GM12878 (cell line): ENCODE measurements around the gene LRP5. TPM values are rescaled to one million over a fixed set of nuclear protein-coding genes. Genes with fewer than 3 reads are reported as not detected.

Experiments
- ATAC-seq: fragments of 200-7000 bp; cut with Tn5 transposase; 3 replicates; pipeline ENCODE4 v1.9.1; 2020; ENCODE audit warnings: mild to moderate bottlenecking, moderate library complexity
- BruUV-seq: library from RNA; stranded (reverse); fragments of 400-500 nt; replicated peaks from 2 replicates; lab custom pipeline; 2021; lab: Mats Ljungman, UMichigan
- CTCF ChIA-PET: fragments of 300-600 bp; sonication (Branson Sonifier 250); formaldehyde crosslinking; extraction: SDS; loops from one replicate; lab custom pipeline; 2021; ENCODE audit warnings: inconsistent platforms; lab: Yijun Ruan, JAX
- POLR2A ChIA-PET: fragments of 350-600 bp; formaldehyde crosslinking; extraction: SDS; loops from one replicate; lab custom pipeline; 2021; ENCODE audit warnings: inconsistent platforms; lab: Charles Lee
- RAD21 ChIA-PET: fragments of 300-600 bp; sonication (Branson Sonifier 250); formaldehyde crosslinking; loops from one replicate; lab custom pipeline; 2023; ENCODE audit warnings: antibody characterized with exemption; ENCODE audit not compliant: unreplicated experiment; lab: Charles Lee
- SMC1A ChIA-PET: fragments of 300-600 bp; sonication (Branson Sonifier 250); formaldehyde crosslinking; loops from one replicate; lab custom pipeline; 2023; ENCODE audit not compliant: unreplicated experiment, uncharacterized antibody; lab: Charles Lee
- DNase-seq: peaks from one replicate; pipeline ENCODE4 v3.0.0-alpha.2; 2011; ENCODE audit warnings: low read depth, low spot score
- FAIRE-seq: peaks from 3 replicates; lab custom pipeline; 2011; peaks lifted over from hg19 to GRCh38; lab: Jason Lieb, UNC
- H2AFZ ChIP-seq: 2 replicates; pipeline ENCODE4 v1.6.0; 2011; ENCODE audit warnings: low read depth, low read length, control low read depth; ENCODE audit not compliant: control insufficient read depth
- H3K27ac ChIP-seq: 2 replicates; pipeline ENCODE4 v1.5.1; 2011; ENCODE audit warnings: control low read depth; ENCODE audit not compliant: control insufficient read depth, insufficient read depth
- H3K27me3 ChIP-seq, 2 experiments: replicated peaks in 1 of 2; 2 replicates each; pipeline versions ENCODE4 v1.6.0 to v1.6.1; 2011; ENCODE audit warnings: low read length in 1 of 2; ENCODE audit not compliant: control insufficient read depth in 2 of 2, insufficient read depth in 2 of 2
- H3K36me3 ChIP-seq, 2 experiments: 2 replicates each; pipeline ENCODE4 v1.5.1; 2011; ENCODE audit warnings: low read length in 1 of 2; ENCODE audit not compliant: control insufficient read depth in 2 of 2, insufficient read depth in 2 of 2
- H3K4me1 ChIP-seq: 2 replicates; pipeline ENCODE4 v1.6.1; 2011; ENCODE audit warnings: mild to moderate bottlenecking, low read length, moderate library complexity, mixed read lengths; ENCODE audit not compliant: control insufficient read depth, insufficient read depth
- H3K4me2 ChIP-seq: 2 replicates; pipeline ENCODE4 v1.6.0; 2011; ENCODE audit warnings: control low read depth; ENCODE audit not compliant: control insufficient read depth, insufficient read depth
- H3K4me3 ChIP-seq: fragments of 200-600 bp; sonication (generic); 2 replicates; pipeline ENCODE4 v1.5.1; 2016
- H3K79me2 ChIP-seq: 2 replicates; pipeline ENCODE4 v1.6.0; 2011; ENCODE audit warnings: low read length; ENCODE audit not compliant: control insufficient read depth, insufficient read depth
- H3K9ac ChIP-seq: 2 replicates; pipeline ENCODE4 v1.8.0; 2011; ENCODE audit warnings: low read length, control low read depth, mixed read lengths; ENCODE audit not compliant: control insufficient read depth, insufficient read depth
- H3K9me3 ChIP-seq: replicated peaks from 3 replicates; pipeline ENCODE4 v1.5.1; 2011; ENCODE audit warnings: mild to moderate bottlenecking, low read length; ENCODE audit not compliant: control insufficient read depth, insufficient read depth
- H4K20me1 ChIP-seq: 2 replicates; pipeline ENCODE4 v1.6.0; 2011; ENCODE audit not compliant: control insufficient read depth, insufficient read depth
- CHD1 ChIP-seq: IDR thresholded peaks from 2 replicates; pipeline ENCODE4 v1.6.1; 2012; ENCODE audit warnings: low read depth, low read length, improper control_type of control experiment
- E4F1 ChIP-seq: fragments of 450-650 bp; IDR thresholded peaks from 2 replicates; pipeline ENCODE4 v1.6.1; 2018; ENCODE audit warnings: borderline replicate concordance, mild to moderate bottlenecking; ENCODE audit not compliant: partially characterized antibody
- EGR1 ChIP-seq, 2 experiments: IDR thresholded peaks; 1 replicate in 1 of 2; 2 replicates in 1 of 2; pipeline ENCODE4 v1.6.1; 2011 to 2012; ENCODE audit warnings: low read depth in 2 of 2, low read length in 2 of 2, borderline replicate concordance in 1 of 2, mild to moderate bottlenecking in 1 of 2, moderate library complexity in 1 of 2
- FOXM1 ChIP-seq: IDR thresholded peaks from 2 replicates; pipeline ENCODE4 v1.6.1; 2012; ENCODE audit warnings: low read depth, mild to moderate bottlenecking, inconsistent platforms, low read length, moderate library complexity
- HCFC1 ChIP-seq: fragments of 150-350 bp; IDR thresholded peaks from 2 replicates; pipeline ENCODE4 v1.6.1; 2014; ENCODE audit warnings: low read length
- HDAC6 ChIP-seq: fragments of 200-600 bp; sonication (generic); IDR thresholded peaks from one replicate; pipeline ENCODE4 v1.8.0; 2017; ENCODE audit warnings: antibody characterized with exemption; ENCODE audit not compliant: unreplicated experiment
- HDGF ChIP-seq: fragments of 450-650 bp; IDR thresholded peaks from 2 replicates; pipeline ENCODE4 v1.6.1; 2016; ENCODE audit warnings: antibody characterized with exemption
- IKZF1 ChIP-seq: fragments of 450-650 bp; conservative IDR thresholded peaks from 2 replicates; pipeline ENCODE4 v1.6.1; 2017; ENCODE audit warnings: antibody characterized with exemption, mild to moderate bottlenecking
- KDM1A ChIP-seq: fragments of 200-600 bp; sonication (generic); IDR thresholded peaks from 2 replicates; pipeline ENCODE4 v1.6.1; 2016; ENCODE audit warnings: borderline replicate concordance
- MEF2A ChIP-seq: IDR thresholded peaks from 2 replicates; pipeline ENCODE4 v1.6.1; 2011; ENCODE audit warnings: low read depth, mild to moderate bottlenecking, low read length, moderate library complexity; ENCODE audit not compliant: insufficient read depth
- RCOR1 ChIP-seq: conservative IDR thresholded peaks from 2 replicates; pipeline ENCODE4 v1.6.1; 2012; ENCODE audit warnings: low read depth, low read length, improper control_type of control experiment
- SMAD1 ChIP-seq: fragments of 450-650 bp; IDR thresholded peaks from 2 replicates; pipeline ENCODE4 v1.6.1; 2018; ENCODE audit warnings: mild to moderate bottlenecking, low read depth; ENCODE audit not compliant: partially characterized antibody
- SMC3 ChIP-seq: IDR thresholded peaks from 2 replicates; pipeline ENCODE4 v1.6.1; 2011; ENCODE audit warnings: low read length, improper control_type of control experiment, borderline replicate concordance
- SRF ChIP-seq, 2 experiments: IDR thresholded peaks; 2 replicates each; pipeline ENCODE4 v1.6.1; 2011; ENCODE audit warnings: low read depth in 2 of 2, low read length in 2 of 2, mild to moderate bottlenecking in 1 of 2, moderate library complexity in 1 of 2
- STAT1 ChIP-seq: fragments of 450-650 bp; conservative IDR thresholded peaks from 2 replicates; pipeline ENCODE4 v1.6.1; 2014; ENCODE audit warnings: antibody characterized with exemption, mild to moderate bottlenecking
- WGBS: methylation state at CpG from one replicate; pipeline ENCODE4 v1.1.6; 2016; ENCODE audit warnings: low lambda C conversion rate; ENCODE audit not compliant: insufficient replicate concordance, insufficient coverage; ENCODE audit errors: missing lambda C conversion rate; 5-methylcytosine and 5-hydroxymethylcytosine counted together
- in situ Hi-C: fragments of 300-500 bp; cut with MboI; formaldehyde crosslinking; loops from 9 replicates; pipeline ENCODE4 v1.14.3; 2018; ENCODE audit warnings: mixed read lengths
- intact Hi-C: fragments of 100-400 bp; cut with micrococcal nuclease; formaldehyde crosslinking; loops from one replicate; pipeline ENCODE4 v1.14.2; 2022; ENCODE audit not compliant: unreplicated experiment
- polyA plus RNA-seq, 11 experiments: library from polyadenylated mRNA; depleted of rRNA in 4 of 11; unstranded in 6 of 11; stranded (reverse) in 5 of 11; fragments of >200 nt; fragmentation: Nextera tagmentation in 4 of 11; fragmentation: Illumina TruSeq in 1 of 11; extraction: Ambion mirVana in 4 of 11; extraction: Trizol in 1 of 11; gene quantifications; 1 replicate in 1 of 11; 2 replicates in 10 of 11; pipeline versions ENCODE4 v1.2.1 to v1.2.3, GENCODE V29; 2011 to 2016; ENCODE audit warnings: inconsistent platforms in 2 of 11, missing spikeins in 2 of 11, low read depth in 1 of 11
- total RNA-seq, 4 experiments: library from RNA; depleted of rRNA in 3 of 4; stranded (reverse); fragments of >200 nt in 3 of 4; fragmentation: Illumina TruSeq in 1 of 4; extraction: Trizol in 1 of 4; gene quantifications; 2 replicates each; pipeline versions ENCODE4 v1.2.1 to v1.2.3, GENCODE V29; 2013 to 2021
- TF ChIP-seq, protein P1 (sequence below): fragments of 450-650 bp; IDR thresholded peaks from 2 replicates; pipeline ENCODE4 v1.6.1; 2017; ENCODE audit warnings: borderline replicate concordance
- TF ChIP-seq, protein P2 (sequence below): fragments of 450-650 bp; formaldehyde crosslinking; IDR thresholded peaks from 2 replicates; pipeline ENCODE4 v1.4.0; 2020; ENCODE audit warnings: mild to moderate bottlenecking, moderate library complexity

The LRP5 gene
- total and polyA plus RNA-seq, 10 of the 15 experiments (the other 5 are each of a cell fraction or from before 2014, with no cell fraction given): 0.37 to 34.0 (median 6.6) TPM

GRCh38 chr11:68495872-68496271 is 183.5 kb downstream of the LRP5 start (continued):
- TF ChIP-seq SMAD1 (no peak), RCOR1 (no peak), KDM1A (no peak), STAT1 (no peak), SRF (IDR thresholded peaks at IDR 0.05; ENCODE audit: low read depth in 2 of 2, low read length in 2 of 2) (no peak), IKZF1 (no peak), FOXM1 (no peak), EGR1 (IDR thresholded peaks at IDR 0.05; ENCODE audit: borderline replicate concordance in 1 of 2, low read depth in 2 of 2, low read length in 2 of 2) (no peak)
- TF ChIP-seq, protein P1, sequence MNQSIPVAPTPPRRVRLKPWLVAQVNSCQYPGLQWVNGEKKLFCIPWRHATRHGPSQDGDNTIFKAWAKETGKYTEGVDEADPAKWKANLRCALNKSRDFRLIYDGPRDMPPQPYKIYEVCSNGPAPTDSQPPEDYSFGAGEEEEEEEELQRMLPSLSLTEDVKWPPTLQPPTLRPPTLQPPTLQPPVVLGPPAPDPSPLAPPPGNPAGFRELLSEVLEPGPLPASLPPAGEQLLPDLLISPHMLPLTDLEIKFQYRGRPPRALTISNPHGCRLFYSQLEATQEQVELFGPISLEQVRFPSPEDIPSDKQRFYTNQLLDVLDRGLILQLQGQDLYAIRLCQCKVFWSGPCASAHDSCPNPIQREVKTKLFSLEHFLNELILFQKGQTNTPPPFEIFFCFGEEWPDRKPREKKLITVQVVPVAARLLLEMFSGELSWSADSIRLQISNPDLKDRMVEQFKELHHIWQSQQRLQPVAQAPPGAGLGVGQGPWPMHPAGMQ: no peak

DNA sequence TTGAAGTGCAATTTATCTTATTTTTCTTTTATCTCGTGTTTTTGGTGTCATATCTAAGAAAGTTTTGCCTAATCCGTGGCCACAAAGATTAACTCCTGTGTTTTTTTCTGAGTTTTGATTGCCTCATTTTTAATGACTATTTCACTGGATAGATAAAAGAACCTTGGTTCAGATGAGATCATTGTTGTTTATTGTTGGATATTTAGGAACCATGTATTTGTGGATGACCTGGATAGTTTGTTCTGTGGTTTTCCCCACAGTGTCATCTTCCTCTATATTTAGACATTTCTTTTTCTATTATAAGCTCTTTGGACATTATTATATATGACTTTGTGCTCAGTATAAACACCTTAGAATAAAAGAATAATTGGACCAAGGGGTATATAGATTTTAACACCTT is 185.4 kb downstream of the LRP5 start:
- Histone ChIP-seq H2AFZ (no peak overlapping the region), H3K4me3 (no peak overlapping the region), H3K27ac (no peak overlapping the region; the same call in 1 of the 2 replicates), H3K9ac (no peak overlapping the region), H3K4me1 (peaks cover 52% of the 10 kb centered on the region), H3K4me2 (no peak overlapping the region), H3K36me3 (0 out of 4 replicates have a peak, but pooled peaks cover 0 to 4% of the 10 kb centered on the region in 2 experiments), H3K79me2 (peaks cover 90% of the 10 kb centered on the region), H3K27me3 (no peaks in the 10 kb centered on the region), H4K20me1 (0 out of 2 replicates have a peak, but pooled peaks cover 2% of the 10 kb centered on the region), H3K9me3 (no peaks in the 10 kb centered on the region)
- in situ Hi-C loops: no loop called here
- FAIRE-seq (no peak), ATAC-seq (no peak), DNase-seq (no peak)
- intact Hi-C loops: no loop called here
- ChIA-PET CTCF (no interaction called here), SMC1A (interaction anchor here (1.2 to 2.1 kb wide), 5 partner anchors 12 to 26 kb away, joined by 3 to 6 read pairs (median 4); no protein-coding TSS in a partner anchor), POLR2A (interaction anchor here (1.1 kb wide), 1 partner anchor 25 kb away, joined by 3 read pairs; no protein-coding TSS in a partner anchor), RAD21 (no interaction called here)
- whole genome bisulfite sequencing: 97% methylated on average over 2 of the region's 2 CpGs
- no TSS peak for BruUV-seq
- TF ChIP-seq CHD1 (no peak), HDAC6 (no peak), HCFC1 (no peak), SMC3 (no peak), HDGF (no peak), MEF2A (no peak), E4F1 (no peak)
- TF ChIP-seq, protein P2, sequence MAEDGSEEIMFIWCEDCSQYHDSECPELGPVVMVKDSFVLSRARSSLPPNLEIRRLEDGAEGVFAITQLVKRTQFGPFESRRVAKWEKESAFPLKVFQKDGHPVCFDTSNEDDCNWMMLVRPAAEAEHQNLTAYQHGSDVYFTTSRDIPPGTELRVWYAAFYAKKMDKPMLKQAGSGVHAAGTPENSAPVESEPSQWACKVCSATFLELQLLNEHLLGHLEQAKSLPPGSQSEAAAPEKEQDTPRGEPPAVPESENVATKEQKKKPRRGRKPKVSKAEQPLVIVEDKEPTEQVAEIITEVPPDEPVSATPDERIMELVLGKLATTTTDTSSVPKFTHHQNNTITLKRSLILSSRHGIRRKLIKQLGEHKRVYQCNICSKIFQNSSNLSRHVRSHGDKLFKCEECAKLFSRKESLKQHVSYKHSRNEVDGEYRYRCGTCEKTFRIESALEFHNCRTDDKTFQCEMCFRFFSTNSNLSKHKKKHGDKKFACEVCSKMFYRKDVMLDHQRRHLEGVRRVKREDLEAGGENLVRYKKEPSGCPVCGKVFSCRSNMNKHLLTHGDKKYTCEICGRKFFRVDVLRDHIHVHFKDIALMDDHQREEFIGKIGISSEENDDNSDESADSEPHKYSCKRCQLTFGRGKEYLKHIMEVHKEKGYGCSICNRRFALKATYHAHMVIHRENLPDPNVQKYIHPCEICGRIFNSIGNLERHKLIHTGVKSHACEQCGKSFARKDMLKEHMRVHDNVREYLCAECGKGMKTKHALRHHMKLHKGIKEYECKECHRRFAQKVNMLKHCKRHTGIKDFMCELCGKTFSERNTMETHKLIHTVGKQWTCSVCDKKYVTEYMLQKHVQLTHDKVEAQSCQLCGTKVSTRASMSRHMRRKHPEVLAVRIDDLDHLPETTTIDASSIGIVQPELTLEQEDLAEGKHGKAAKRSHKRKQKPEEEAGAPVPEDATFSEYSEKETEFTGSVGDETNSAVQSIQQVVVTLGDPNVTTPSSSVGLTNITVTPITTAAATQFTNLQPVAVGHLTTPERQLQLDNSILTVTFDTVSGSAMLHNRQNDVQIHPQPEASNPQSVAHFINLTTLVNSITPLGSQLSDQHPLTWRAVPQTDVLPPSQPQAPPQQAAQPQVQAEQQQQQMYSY (CRISPR knock-in tag): no peak
